Smooth muscle cell of the brain vasculature (primary cell): Measurements from ENCODE around the gene NKIRAS2.

Experiments
- DNase-seq: peaks from one replicate; pipeline ENCODE4 v3.0.0-alpha.2; 2012; ENCODE audit warnings: low read depth, low spot score

The NKIRAS2 gene

GRCh38 chr17:42019509-42020404 is at the start of gene NKIRAS2:
Gene NKIRAS2, plus strand, starts transcription at chr17:42020090. Its CDS starts 1,488 bp downstream, at chr17:42021578.
- DNase-seq: peak; percentile 63

GRCh38 chr17:41970901-41971331 is 49.0 kb upstream of the NKIRAS2 start:
- DNase-seq: no peak

DNA sequence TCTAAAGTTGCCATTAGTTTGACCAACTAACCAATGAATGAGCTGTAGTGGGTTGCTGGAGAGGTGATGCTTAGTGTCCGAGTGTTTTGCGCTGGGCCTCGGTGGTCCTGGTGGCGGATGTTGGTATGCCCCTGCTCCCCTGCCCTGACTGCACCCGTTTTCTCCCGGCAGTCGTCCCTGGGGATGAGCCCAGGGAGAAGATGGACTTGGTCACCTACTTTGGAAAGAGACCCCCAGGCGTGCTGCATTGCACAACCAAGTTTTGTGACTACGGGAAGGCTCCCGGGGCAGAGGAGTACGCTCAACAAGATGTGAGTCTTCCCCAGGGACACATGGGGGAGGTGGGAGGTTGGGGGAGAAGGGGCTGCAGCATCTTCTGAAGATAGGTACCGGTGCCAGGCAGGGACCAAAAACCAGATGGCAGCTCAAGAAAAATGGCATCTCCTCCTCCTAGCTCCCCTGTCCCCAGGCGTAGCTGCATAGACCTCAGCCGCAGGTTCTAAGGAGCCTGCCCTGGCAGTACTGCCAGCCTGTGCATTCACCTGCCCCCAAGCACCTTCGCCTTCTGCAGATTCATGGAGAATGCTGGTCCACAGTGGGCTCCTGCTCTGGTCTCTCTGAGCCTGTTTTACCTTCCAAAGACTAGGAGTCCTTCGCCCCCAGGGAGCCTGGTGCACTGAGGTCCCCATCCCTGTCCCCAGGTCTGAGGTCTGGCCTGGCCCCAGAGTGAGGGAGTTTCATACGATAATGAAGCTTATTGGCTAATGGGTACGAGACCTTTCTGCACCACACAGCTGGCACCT is 48.0 kb upstream of the NKIRAS2 start:
- no peak for DNase-seq

GRCh38 chr17:41972571-41973407 is 47.1 kb upstream of the NKIRAS2 start:
- DNase-seq: no peak

- no peak for DNase-seq
Observed at GRCh38 chr17:41973408-41973811, 46.5 kb upstream of the NKIRAS2 start.

GRCh38 chr17:41974031-41974430 is 45.9 kb upstream of the NKIRAS2 start:
- DNase-seq: no peak

GRCh38 chr17:41974658-41975057 is 45.2 kb upstream of the NKIRAS2 start:
- no peak for DNase-seq

GRCh38 chr17:41975099-41976083 is 44.5 kb upstream of the NKIRAS2 start:
- no peak for DNase-seq

DNA sequence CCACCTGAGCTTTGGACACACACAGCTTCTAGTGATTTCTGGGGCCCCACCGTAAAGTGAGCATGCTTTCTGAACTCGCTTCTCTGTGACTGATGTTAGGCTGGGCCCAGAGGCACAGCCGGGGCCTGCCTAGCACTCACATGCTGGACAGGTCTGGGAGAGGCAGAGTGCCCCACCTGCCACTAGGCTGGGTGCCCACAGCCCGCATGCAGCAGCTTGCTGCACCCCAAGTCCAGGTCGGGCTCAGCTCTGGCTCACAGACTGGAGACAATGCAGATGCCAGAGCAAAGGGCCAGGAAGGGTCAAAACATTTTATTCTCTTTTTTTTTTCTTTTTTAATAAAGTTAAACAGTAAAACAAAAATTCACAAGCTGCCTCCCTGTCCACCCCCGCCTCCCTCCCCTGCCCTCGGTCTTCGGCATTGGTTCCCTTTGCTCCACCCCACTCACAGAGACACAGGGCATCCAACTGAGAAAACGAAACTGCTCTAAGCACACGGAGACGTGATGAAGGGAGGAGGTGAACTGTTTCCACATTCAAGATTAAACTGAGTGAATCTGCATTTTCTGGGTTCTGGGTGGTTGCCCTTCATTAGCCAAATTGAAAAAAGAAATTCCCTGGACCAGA is 43.6 kb upstream of the NKIRAS2 start:
- no peak for DNase-seq

- no peak for DNase-seq
Observed at GRCh38 chr17:41977991-41978390, 41.9 kb upstream of the NKIRAS2 start.

DNA sequence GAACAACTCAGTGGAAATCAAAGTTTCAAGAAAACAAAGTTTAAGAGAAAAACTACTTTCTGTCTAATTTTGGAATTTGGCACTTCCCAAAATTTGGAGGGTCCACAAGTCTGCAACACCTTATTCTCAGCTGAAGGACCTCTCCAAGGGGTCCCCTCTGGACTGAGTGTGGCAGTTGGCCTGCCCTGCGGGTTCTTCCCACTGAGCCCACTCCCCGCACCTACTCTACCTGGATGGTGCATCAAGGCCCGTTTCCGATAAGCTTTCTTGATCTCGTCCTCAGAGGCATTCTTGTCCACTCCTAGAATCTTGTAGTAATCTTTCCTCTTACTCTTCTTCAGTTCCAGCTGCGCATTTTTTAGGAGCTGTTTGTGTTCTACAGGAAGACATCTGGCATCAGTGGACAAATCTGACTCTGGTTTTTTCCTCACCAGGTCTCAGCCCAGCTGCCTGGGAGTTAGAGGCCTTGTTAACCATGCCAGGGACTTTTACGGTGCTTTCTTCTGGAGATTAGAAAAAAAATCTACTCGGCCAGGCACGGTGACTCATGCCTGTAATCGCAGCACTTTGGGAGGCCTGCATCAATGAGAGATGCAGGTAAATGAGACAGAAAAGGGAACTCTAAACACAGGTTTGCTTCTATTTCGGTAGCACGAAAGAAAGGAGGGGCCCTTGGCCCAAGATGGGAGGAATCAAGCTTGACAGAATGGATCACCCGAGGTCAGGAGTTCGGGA is 37.7 kb upstream of the NKIRAS2 start:
- no peak for DNase-seq

DNA sequence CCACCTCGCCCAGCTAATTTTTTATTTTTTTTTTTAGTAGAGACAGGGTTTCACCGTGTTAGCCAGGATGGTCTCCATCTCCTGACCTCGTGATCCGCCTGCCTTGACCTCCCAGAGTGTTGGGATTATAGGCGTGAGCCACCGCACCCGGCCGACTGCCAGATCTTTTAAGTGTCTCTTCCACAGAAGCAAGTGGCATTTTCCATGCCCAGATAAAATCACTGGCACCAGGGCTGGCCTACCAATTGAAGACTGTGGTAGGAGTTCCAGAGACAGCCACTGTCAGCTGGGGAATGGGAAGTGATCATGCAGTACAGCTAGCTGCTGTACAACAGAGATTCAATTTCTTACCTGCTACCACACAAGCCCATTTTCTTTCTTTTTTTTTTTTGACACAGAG is 35.4 kb upstream of the NKIRAS2 start:
- no peak for DNase-seq

DNA sequence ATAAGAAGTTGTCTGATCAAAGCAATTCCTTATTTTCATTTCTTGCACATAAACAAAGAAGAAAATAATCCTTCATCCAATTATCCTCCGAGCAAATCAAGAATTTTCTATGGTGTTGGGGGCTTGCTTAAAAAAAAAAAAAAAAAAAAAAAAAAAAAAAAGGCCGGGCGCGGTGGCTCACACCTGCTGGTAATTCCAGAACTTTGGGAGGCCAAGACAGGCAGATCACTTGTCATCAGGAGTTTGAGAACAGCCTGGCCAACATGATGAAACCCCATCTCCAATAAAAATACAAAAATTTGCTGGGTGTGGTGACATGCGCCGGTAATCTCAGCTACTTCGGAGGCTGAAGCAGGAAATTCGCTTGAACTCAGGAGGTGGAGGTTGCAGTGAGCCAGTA is 34.0 kb upstream of the NKIRAS2 start:
- no peak for DNase-seq

- no peak for DNase-seq
Observed at GRCh38 chr17:41986634-41987033, 33.3 kb upstream of the NKIRAS2 start.

- no peak for DNase-seq
Observed at GRCh38 chr17:41987642-41988041, 32.2 kb upstream of the NKIRAS2 start.

DNA sequence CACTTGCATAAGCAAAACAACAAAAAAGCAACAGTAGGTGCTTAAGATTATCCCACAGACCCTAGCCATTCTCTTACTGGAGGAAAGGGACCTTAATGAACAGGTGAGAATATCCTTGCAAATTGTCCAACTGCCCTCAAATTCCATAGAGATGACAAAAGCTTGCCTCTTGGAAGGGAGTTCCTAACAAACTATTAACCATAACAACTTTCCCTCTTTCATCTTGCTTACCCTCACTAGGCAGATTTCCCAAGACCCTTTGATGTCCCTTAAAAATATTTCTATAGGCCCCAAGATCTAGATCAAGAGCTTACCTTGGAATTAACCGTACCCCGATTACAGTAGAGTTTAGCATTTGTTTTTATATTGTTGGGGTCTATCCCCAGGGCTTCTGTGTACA is 31.5 kb upstream of the NKIRAS2 start:
- no peak for DNase-seq

GRCh38 chr17:41989702-41990419 is 30.0 kb upstream of the NKIRAS2 start:
- no peak for DNase-seq

DNA sequence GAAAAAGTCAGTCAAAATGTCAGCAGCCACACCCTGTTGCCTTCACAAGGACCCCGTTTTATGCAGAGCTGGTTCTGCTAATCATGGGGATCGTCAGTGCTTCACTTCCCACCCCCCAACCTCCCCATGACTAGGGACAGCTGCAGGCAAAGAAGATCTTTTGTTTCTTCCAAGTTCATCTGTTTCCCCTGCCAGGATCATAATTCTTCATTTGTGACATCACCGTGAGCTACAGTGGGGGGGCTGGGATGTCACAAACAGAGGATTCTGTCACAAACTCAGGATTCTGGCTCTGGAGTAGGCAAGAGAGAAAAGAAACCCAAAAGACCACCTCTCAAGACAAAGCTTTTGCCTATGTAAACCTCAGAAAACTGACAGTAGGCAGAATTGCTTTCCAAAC is 27.3 kb upstream of the NKIRAS2 start:
- no peak for DNase-seq

GRCh38 chr17:41996855-41997164 is 23.1 kb upstream of the NKIRAS2 start:
- DNase-seq: no peak
